ENCODE measurements around the gene NCF4.

- no peak for TF ChIP-seq CTCF (IDR thresholded peaks at IDR 0.05)
- no peak for TF ChIP-seq POLR2A (IDR thresholded peaks at IDR 0.05)
Measured at GRCh38 chr22:36816636-36817524, 43.9 kb upstream of the NCF4 start, which contains the start of gene PVALB.
